AG04450 (cell line): ENCODE data around the gene ABLIM1. TPM values are rescaled to one million over a fixed set of nuclear protein-coding genes. Genes with fewer than 3 reads are reported as not detected.

ENCODE experiments used
- CTCF ChIA-PET: fragments of 300-600, 350-600 bp; formaldehyde crosslinking; extraction: SDS; loops from one replicate; lab custom pipeline; 2022; ENCODE audit warnings: antibody characterized with exemption, inconsistent platforms; lab: Charles Lee
- POLR2A ChIA-PET: fragments of 350-600 bp; formaldehyde crosslinking; extraction: SDS; loops from one replicate; lab custom pipeline; 2021; ENCODE audit warnings: antibody characterized with exemption, inconsistent platforms; lab: Yijun Ruan, JAX
- DNase-seq: peaks from one replicate; pipeline ENCODE4 v3.0.0-alpha.2; 2011; ENCODE audit warnings: low read depth, low spot score
- H3K27ac ChIP-seq: one replicate; pipeline ENCODE4 v1.5.1; 2012; ENCODE audit warnings: low read depth, low read length, control low read depth
- H3K27me3 ChIP-seq: one replicate; pipeline ENCODE4 v1.6.0; 2012; ENCODE audit warnings: low read length; ENCODE audit not compliant: control insufficient read depth, insufficient read depth
- H3K4me3 ChIP-seq: 2 replicates; pipeline ENCODE4 v1.5.1; 2011; ENCODE audit warnings: mild to moderate bottlenecking, low read depth, low read length, control low read depth
- H3K9me3 ChIP-seq: 2 replicates; pipeline ENCODE4 v1.5.1; 2012; ENCODE audit warnings: low read length; ENCODE audit not compliant: control insufficient read depth, insufficient read depth
- CTCF ChIP-seq: IDR thresholded peaks from 2 replicates; pipeline ENCODE4 v1.5.1; 2011; ENCODE audit warnings: low read depth, low read length, control low read depth, inconsistent platforms
- polyA plus RNA-seq: library from polyadenylated mRNA; depleted of rRNA; stranded (reverse); fragments of >200 nt; gene quantifications from 2 replicates; pipeline ENCODE4 v1.2.3, GENCODE V29; 2011

ABLIM1 gene
- polyA plus RNA-seq, 1 experiment, result 6.4 TPM

DNA sequence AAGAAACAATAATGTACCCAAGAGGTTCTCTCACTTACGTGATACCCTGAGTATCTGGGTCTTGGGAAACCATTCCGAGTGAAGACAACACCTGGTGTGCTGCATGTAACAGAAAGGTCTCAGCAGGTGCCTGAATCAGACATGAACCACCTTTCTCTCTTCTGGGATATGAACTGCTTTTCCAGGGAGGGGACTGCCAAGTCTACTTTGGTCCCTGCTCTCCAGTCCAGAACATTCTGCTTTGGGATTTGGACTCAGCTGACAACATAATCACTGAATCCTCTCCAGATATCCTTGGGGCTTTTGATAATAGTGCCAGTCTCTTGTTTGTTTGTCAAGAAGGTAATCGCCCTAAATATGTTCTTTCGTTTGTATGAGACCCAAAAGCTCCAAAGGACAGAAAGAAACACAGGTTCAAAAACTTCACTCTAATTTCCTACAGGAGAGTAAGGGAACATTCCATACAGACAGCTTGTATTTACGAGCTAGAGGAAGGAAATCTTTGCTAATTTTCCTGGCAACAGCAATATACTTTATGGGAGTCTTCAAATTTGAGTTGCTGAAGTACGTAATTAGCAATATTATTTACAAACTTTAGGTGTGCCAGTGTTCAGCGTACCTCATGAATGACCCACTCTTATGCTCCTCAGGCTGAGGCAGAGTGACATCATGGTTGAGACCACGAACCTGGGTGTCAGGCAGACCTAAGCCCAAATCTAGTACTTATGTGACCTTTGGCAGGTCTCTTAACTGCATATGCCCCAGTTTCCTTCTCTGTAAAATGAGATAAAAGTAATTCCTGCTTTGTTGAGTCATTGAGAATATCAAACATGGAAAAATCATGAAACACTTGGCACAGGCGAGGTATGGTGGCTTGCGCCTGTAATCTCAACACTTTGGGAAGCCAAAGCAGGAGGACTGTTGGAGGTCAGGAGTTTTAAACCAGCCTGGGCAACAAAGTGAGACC, 5.4 kb downstream of the ABLIM1 start:
- H3K27me3 ChIP-seq, result no peaks in the 10 kb centered on the region
- no peaks in the 10 kb centered on the region for H3K9me3 ChIP-seq
- no peak overlapping the region for H3K4me3 ChIP-seq
- ChIA-PET CTCF (no interaction called here), POLR2A (no interaction called here)
- H3K27ac ChIP-seq, result no peak overlapping the region
- DNase-seq, result no peak
- TF ChIP-seq CTCF, result no peak

GRCh38 chr10:114650831-114651230, 7.2 kb downstream of the ABLIM1 start:
- TF ChIP-seq CTCF, result no peak
- H3K27ac ChIP-seq, result no peak overlapping the region
- DNase-seq, result no peak
- ChIA-PET POLR2A (interaction anchor here (1.0 kb wide), 1 partner anchor 27 kb away, joined by 3 read pairs; no protein-coding TSS in a partner anchor), CTCF (interaction anchor here (1.0 kb wide), 2 partner anchors 13 to 479 kb away, joined by 3 to 5 read pairs; no protein-coding TSS in a partner anchor)
- H3K4me3 ChIP-seq, result no peak overlapping the region
- H3K9me3 ChIP-seq, result no peaks in the 10 kb centered on the region
- H3K27me3 ChIP-seq, result no peaks in the 10 kb centered on the region

- no peak for TF ChIP-seq CTCF
- no peaks in the 10 kb centered on the region for H3K27me3 ChIP-seq
- H3K27ac ChIP-seq, result no peak overlapping the region
- H3K4me3 ChIP-seq, result no peak overlapping the region
- CTCF ChIA-PET, result interaction anchor here (1.0 kb wide), 1 partner anchor 480 kb away, joined by 5 read pairs; no protein-coding TSS in a partner anchor
- POLR2A ChIA-PET, result interaction anchor here (1.0 kb wide), 1 partner anchor 26 kb away, joined by 3 read pairs; no protein-coding TSS in a partner anchor
- no peak for DNase-seq
- H3K9me3 ChIP-seq, result no peaks in the 10 kb centered on the region
These were observed 7.8 kb downstream of the ABLIM1 start for GRCh38 chr10:114650266-114650665.

- POLR2A ChIA-PET, result no interaction called here
- CTCF ChIA-PET, result no interaction called here
- DNase-seq, result no peak
- no peak overlapping the region for H3K27ac ChIP-seq
- H3K27me3 ChIP-seq, result no peaks in the 10 kb centered on the region
- H3K9me3 ChIP-seq, result no peaks in the 10 kb centered on the region
- no peak for TF ChIP-seq CTCF
- H3K4me3 ChIP-seq, result no peak overlapping the region
These were observed 8.7 kb downstream of the ABLIM1 start for GRCh38 chr10:114649217-114649903.
